ENCODE results near the gene ZMYM2. TPM values are rescaled to one million over a fixed set of nuclear protein-coding genes. Genes with fewer than 3 reads are reported as not detected.

The ZMYM2 gene
- total and polyA plus RNA-seq, 7 donors: 10.4 to 70.3 (median 64.6) TPM

DNA sequence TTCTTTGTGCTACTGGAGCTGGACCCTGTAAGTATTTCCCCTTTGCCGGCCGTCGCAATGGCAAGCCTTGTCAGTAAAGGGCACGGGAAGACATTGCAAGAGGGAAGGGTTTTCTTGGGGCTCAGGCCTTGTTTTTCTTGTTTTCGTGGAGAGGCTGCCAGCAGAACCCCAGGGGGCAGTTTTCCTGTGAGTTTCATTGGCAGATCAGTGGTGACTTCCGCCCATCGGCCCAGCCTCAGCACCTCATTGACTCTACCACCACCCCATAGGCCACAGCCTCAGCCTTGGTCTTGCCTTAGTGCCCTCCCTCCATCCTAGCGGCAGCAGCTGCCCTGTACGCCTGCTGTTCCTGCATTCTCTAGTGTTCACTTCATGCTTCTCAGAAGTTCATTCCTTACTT is 140.8 kb downstream of the ZMYM2 start:
- Histone ChIP-seq H3K9me3 (no peaks in the 10 kb centered on the region), H3K27ac (no peak overlapping the region), H3K4me3 (no peak overlapping the region), H3K36me3 (no peaks in the 10 kb centered on the region), H3K4me1 (no peaks in the 10 kb centered on the region), H3K27me3 (peaks cover 0 to 39% (median 7%) of the 10 kb centered on the region in 3 donors)
- 73 to 90% methylated on average over 9 of the region's 9 CpGs for WGBS, 2 donors
- TF ChIP-seq EP300 (IDR thresholded peaks at IDR 0.05) (no peak), POLR2AphosphoS5 (IDR thresholded peaks at IDR 0.05) (no peak), POLR2A (IDR thresholded peaks at IDR 0.05) (no peak)
- TF ChIP-seq, protein P1, sequence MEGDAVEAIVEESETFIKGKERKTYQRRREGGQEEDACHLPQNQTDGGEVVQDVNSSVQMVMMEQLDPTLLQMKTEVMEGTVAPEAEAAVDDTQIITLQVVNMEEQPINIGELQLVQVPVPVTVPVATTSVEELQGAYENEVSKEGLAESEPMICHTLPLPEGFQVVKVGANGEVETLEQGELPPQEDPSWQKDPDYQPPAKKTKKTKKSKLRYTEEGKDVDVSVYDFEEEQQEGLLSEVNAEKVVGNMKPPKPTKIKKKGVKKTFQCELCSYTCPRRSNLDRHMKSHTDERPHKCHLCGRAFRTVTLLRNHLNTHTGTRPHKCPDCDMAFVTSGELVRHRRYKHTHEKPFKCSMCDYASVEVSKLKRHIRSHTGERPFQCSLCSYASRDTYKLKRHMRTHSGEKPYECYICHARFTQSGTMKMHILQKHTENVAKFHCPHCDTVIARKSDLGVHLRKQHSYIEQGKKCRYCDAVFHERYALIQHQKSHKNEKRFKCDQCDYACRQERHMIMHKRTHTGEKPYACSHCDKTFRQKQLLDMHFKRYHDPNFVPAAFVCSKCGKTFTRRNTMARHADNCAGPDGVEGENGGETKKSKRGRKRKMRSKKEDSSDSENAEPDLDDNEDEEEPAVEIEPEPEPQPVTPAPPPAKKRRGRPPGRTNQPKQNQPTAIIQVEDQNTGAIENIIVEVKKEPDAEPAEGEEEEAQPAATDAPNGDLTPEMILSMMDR (IDR thresholded peaks at IDR 0.05): no peak
- no peak for DNase-seq
- intact Hi-C loops (cut with DNase I): no loop called here

DNA sequence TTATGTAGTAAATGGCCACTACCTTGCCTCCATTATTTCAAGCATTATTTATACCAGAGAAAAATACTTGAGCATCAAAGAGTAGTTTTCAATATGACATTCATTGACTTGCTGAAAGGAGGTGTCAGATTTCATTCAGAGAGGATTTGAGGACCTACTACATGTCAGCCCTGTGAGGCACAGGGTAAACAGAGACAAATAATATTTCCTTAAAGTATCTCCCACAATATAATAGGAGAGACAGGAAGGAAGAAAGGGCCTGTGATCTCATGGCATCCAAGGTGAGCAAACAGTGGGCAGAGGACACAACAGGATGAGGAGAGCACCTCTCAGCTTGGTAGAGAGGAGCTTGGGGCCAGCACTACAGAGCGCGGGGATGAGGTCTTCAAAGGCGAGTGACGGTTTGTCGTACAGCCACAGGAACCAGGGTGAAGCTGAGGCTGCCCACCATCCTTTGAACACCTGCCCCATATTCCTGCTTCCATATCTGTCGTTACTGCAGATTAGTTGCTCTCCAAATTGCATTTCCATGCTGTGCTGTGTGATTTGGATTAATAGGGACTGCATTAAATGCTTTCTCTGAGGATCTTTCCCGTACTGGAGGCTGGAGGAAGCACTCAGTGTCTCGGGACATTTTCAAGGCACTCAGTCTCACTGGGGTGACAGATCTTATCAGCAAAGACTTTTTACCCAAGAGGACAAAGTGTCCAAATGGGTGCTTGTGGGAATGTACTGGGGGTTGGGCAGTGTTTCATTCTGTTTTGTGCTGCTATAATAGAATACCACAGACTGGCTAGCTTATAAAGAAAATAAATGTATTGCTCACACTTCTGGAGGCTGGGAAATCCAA is 143.2 kb downstream of the ZMYM2 start:
- Histone ChIP-seq H3K4me3 (no peak overlapping the region), H3K9me3 (no peaks in the 10 kb centered on the region), H3K27me3 (peaks cover 0 to 49% (median 7%) of the 10 kb centered on the region in 3 donors), H3K27ac (no peak overlapping the region), H3K36me3 (no peaks in the 10 kb centered on the region), H3K4me1 (no peaks in the 10 kb centered on the region)
- intact Hi-C loops (cut with DNase I): no loop called here
- TF ChIP-seq POLR2A (IDR thresholded peaks at IDR 0.05) (no peak), EP300 (IDR thresholded peaks at IDR 0.05) (no peak), POLR2AphosphoS5 (IDR thresholded peaks at IDR 0.05) (no peak)
- TF ChIP-seq, protein P1 (IDR thresholded peaks at IDR 0.05): no peak
- DNase-seq: no peak
- 65 to 82% methylated on average over 8 of the region's 8 CpGs for WGBS, 2 donors

DNA sequence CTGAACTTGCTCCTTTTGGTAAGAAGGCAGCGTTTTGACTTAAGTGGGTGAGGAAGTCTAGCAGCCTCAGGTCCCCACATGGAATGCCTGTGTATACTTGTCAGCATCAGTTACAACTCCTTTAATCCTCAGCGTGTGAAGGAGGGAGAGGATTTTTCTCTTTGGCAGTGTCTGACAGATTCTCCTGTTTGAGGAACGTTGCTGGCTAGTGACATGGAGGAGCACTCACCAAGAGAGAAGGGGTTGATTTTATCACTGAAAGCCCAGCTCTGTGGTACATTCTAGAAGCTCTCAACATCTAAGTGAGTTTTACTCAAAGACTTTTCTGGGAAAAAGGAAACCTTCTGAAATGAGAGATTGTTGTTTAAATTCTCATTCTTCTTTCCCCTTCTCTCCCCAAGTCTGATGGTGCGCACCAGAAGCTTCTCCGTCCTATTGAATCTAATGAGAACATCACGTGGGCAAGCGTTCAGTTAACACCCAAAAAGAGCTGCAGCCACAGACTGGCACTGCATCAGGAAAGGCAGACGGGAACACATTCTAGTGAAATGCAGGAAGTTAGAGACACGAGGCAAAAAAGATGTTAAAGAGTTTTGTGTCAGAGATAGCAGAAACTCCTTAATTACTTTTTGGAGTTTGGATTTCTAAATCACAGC is 144.1 kb downstream of the ZMYM2 start:
- intact Hi-C loops (cut with DNase I): no loop called here
- TF ChIP-seq, protein P1 (IDR thresholded peaks at IDR 0.05): no peak
- TF ChIP-seq POLR2AphosphoS5 (IDR thresholded peaks at IDR 0.05) (no peak), EP300 (IDR thresholded peaks at IDR 0.05) (no peak), POLR2A (IDR thresholded peaks at IDR 0.05) (no peak)
- WGBS, 2 donors: 52 to 65% methylated on average over 9 of the region's 9 CpGs
- Histone ChIP-seq H3K27ac (no peak overlapping the region), H3K4me1 (no peaks in the 10 kb centered on the region), H3K36me3 (no peaks in the 10 kb centered on the region), H3K4me3 (no peak overlapping the region), H3K27me3 (peaks cover 0 to 49% (median 7%) of the 10 kb centered on the region in 3 donors), H3K9me3 (no peaks in the 10 kb centered on the region)
- DNase-seq: no peak

DNA sequence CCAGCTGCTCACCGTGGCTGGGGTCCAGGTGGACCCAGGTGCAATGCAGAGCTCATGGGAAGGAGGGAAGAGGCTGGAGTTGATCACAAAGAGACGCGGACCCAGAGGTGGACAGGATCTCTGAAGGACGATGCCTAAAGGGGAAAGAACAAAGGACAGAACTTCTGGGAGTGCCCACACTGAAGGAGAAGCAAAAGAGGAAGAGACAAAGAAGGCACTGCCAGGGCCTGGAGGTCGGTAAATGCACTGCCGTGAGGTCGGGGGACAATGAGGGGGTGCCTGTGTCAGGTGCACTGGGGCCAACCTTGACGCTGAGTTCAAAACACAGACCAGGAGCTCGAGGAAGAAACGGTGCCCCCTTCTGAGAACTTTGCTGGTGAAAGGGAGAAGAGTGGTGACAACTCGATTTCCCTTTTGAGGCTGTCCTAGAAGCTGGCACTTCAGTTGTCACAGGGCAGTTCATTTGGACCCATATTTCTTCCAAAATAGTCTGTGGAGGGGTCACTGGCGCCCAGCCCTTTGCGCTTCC is 146.7 kb downstream of the ZMYM2 start:
- no peak for DNase-seq
- intact Hi-C loops (cut with DNase I): no loop called here
- WGBS, 2 donors: 80 to 88% methylated on average over 13 of the region's 13 CpGs
- Histone ChIP-seq H3K9me3 (no peaks in the 10 kb centered on the region), H3K27ac (no peak overlapping the region), H3K27me3 (peaks cover 0 to 48% (median 7%) of the 10 kb centered on the region in 3 donors), H3K4me3 (no peak overlapping the region), H3K4me1 (no peaks in the 10 kb centered on the region), H3K36me3 (no peaks in the 10 kb centered on the region)
- TF ChIP-seq POLR2A (IDR thresholded peaks at IDR 0.05) (no peak), EP300 (IDR thresholded peaks at IDR 0.05) (no peak), POLR2AphosphoS5 (IDR thresholded peaks at IDR 0.05) (no peak)
- TF ChIP-seq, protein P1 (IDR thresholded peaks at IDR 0.05): no peak
